Sigmoid colon (tissue), 4 donors: ENCODE data around the gene NDUFA8.

Source experiments
- EP300 ChIP-seq, 4 donors: sonication (generic); formaldehyde crosslinking; IDR thresholded peaks; one replicate each; pipeline ENCODE4 v1.6.1; 2017; ENCODE audit warnings: antibody characterized with exemption in 4 of 4
- POLR2AphosphoS5 ChIP-seq, 4 donors: sonication (generic); formaldehyde crosslinking; IDR thresholded peaks; one replicate each; pipeline ENCODE4 v1.6.1; 2017; ENCODE audit warnings: antibody characterized with exemption in 4 of 4
- TF ChIP-seq, protein P1 (sequence below), 4 experiments: fragments of 450-650 bp in 3 of 4; fragments of 200-600 bp in 1 of 4; IDR thresholded peaks; one replicate each; pipeline ENCODE4 v1.5.1; 2016 to 2019; ENCODE audit warnings: antibody characterized with exemption in 4 of 4, mild to moderate bottlenecking in 3 of 4, moderate library complexity in 2 of 4

DNA sequence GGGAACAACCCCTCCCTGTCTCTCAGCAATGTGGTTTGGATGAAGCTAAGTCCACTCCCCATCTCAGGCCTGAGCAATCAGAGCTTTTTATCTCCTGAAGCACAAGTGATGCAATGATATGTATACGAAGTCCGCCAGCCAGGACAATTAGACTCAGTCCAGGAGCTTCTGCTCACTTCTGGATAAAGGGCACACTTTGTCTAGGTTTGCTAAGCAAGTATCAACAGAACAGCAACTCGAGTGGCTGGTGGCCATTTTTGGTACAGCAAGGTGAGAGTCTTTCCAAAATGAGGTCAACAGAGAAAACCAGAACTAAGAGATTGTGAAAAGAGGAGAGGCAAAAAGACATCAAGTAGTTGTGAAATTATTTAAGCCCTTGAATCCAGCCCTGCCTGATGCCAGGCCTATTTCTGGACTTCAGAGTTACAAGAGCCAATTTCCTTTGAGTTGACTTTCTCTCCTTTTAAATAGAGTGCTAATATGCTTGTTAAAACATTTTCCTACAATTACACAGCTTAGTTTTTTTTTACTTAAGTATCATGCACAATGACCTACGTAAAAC is 8.2 kb downstream of the NDUFA8 start:
- no peak for TF ChIP-seq POLR2AphosphoS5 (IDR thresholded peaks at IDR 0.05)
- TF ChIP-seq, protein P1, sequence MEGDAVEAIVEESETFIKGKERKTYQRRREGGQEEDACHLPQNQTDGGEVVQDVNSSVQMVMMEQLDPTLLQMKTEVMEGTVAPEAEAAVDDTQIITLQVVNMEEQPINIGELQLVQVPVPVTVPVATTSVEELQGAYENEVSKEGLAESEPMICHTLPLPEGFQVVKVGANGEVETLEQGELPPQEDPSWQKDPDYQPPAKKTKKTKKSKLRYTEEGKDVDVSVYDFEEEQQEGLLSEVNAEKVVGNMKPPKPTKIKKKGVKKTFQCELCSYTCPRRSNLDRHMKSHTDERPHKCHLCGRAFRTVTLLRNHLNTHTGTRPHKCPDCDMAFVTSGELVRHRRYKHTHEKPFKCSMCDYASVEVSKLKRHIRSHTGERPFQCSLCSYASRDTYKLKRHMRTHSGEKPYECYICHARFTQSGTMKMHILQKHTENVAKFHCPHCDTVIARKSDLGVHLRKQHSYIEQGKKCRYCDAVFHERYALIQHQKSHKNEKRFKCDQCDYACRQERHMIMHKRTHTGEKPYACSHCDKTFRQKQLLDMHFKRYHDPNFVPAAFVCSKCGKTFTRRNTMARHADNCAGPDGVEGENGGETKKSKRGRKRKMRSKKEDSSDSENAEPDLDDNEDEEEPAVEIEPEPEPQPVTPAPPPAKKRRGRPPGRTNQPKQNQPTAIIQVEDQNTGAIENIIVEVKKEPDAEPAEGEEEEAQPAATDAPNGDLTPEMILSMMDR (IDR thresholded peaks at IDR 0.05): no peak
- no peak for TF ChIP-seq EP300 (IDR thresholded peaks at IDR 0.05)
